Astrocyte (in vitro differentiated cells and primary cell): ENCODE results near the gene CD82. TPM values are rescaled to one million over a fixed set of nuclear protein-coding genes. Genes with fewer than 3 reads are reported as not detected.

Source experiments
- DNase-seq: peaks from one replicate; pipeline ENCODE4 v3.0.0-alpha.2; 2010; ENCODE audit warnings: low read depth
- FAIRE-seq: peaks from 2 replicates; lab custom pipeline; 2011; peaks lifted over from hg19 to GRCh38; lab: Jason Lieb, UNC
- H2AFZ ChIP-seq: 2 replicates; pipeline ENCODE4 v1.6.0; 2012; ENCODE audit warnings: low read depth, low read length, inconsistent platforms
- H3K27ac ChIP-seq: 2 replicates; pipeline ENCODE4 v1.5.1; 2011; ENCODE audit warnings: low read depth, low read length, inconsistent platforms
- H3K27me3 ChIP-seq: 2 replicates; pipeline ENCODE4 v1.6.0; 2011; ENCODE audit warnings: low read length, inconsistent platforms; ENCODE audit not compliant: insufficient read depth
- H3K36me3 ChIP-seq: 2 replicates; pipeline ENCODE4 v1.5.1; 2011; ENCODE audit warnings: low read length, inconsistent platforms; ENCODE audit not compliant: insufficient read depth
- H3K4me1 ChIP-seq: 2 replicates; pipeline ENCODE4 v1.5.1; 2011; ENCODE audit warnings: low read length, inconsistent platforms; ENCODE audit not compliant: insufficient read depth
- H3K4me2 ChIP-seq: 2 replicates; pipeline ENCODE4 v1.6.0; 2012; ENCODE audit warnings: low read length, inconsistent platforms
- H3K4me3 ChIP-seq: 2 replicates; pipeline ENCODE4 v1.5.1; 2011; ENCODE audit warnings: low read depth, mild to moderate bottlenecking, low read length, inconsistent platforms; ENCODE audit not compliant: insufficient read depth
- H3K79me2 ChIP-seq: 2 replicates; pipeline ENCODE4 v1.6.0; 2012; ENCODE audit warnings: mild to moderate bottlenecking, low read length, inconsistent platforms; ENCODE audit not compliant: insufficient read depth
- H3K9ac ChIP-seq: 2 replicates; pipeline ENCODE4 v1.6.0; 2012; ENCODE audit warnings: mild to moderate bottlenecking, low read length, inconsistent platforms
- H3K9me3 ChIP-seq: 2 replicates; pipeline ENCODE4 v1.5.1; 2012; ENCODE audit warnings: low read depth, mild to moderate bottlenecking, low read length, inconsistent platforms; ENCODE audit not compliant: insufficient read depth
- H4K20me1 ChIP-seq: 2 replicates; pipeline ENCODE4 v1.6.0; 2012; ENCODE audit warnings: low read length, inconsistent platforms; ENCODE audit not compliant: insufficient read depth
- H3K27ac Mint-ChIP-seq: one replicate; pipeline ENCODE4 v1.8.0; 2021; ENCODE audit warnings: mild to moderate bottlenecking, mixed read lengths; ENCODE audit not compliant: unreplicated experiment
- H3K27me3 Mint-ChIP-seq: one replicate; pipeline ENCODE4 v1.8.0; 2021; ENCODE audit warnings: low read depth, mixed read lengths; ENCODE audit not compliant: unreplicated experiment
- H3K36me3 Mint-ChIP-seq: one replicate; pipeline ENCODE4 v1.8.0; 2021; ENCODE audit warnings: low read depth, mixed read lengths; ENCODE audit not compliant: unreplicated experiment
- H3K4me1 Mint-ChIP-seq: one replicate; pipeline ENCODE4 v1.8.0; 2021; ENCODE audit warnings: low read depth, mixed read lengths; ENCODE audit not compliant: unreplicated experiment
- H3K4me3 Mint-ChIP-seq: one replicate; pipeline ENCODE4 v1.8.0; 2021; ENCODE audit warnings: mild to moderate bottlenecking, moderate library complexity, mixed read lengths; ENCODE audit not compliant: unreplicated experiment
- H3K9me3 Mint-ChIP-seq: one replicate; pipeline ENCODE4 v1.8.0; 2021; ENCODE audit warnings: mild to moderate bottlenecking, mixed read lengths; ENCODE audit not compliant: unreplicated experiment
- EZH2 ChIP-seq: IDR thresholded peaks from 2 replicates; pipeline ENCODE4 v1.6.1; 2012; ENCODE audit warnings: mild to moderate bottlenecking, low read length, inconsistent platforms; ENCODE audit not compliant: insufficient read depth
- total RNA-seq: library from RNA; stranded (reverse); gene quantifications from 2 replicates; pipeline ENCODE4 v1.2.1, GENCODE V29; 2021
- TF ChIP-seq, protein P1 (sequence below): IDR thresholded peaks from 2 replicates; pipeline ENCODE4 v1.5.1; 2011; ENCODE audit warnings: low read depth, mild to moderate bottlenecking, inconsistent platforms, low read length, moderate library complexity; ENCODE audit not compliant: insufficient read depth

CD82 gene
- total RNA-seq, 1 donor from 2014 or later, result 74.5 TPM

GRCh38 chr11:44590769-44591168 lies 25.3 kb downstream of the CD82 start:
- Histone ChIP-seq H3K4me2 (no peak overlapping the region), H3K36me3 (no peaks in the 10 kb centered on the region), H3K79me2 (no peaks in the 10 kb centered on the region), H3K27ac (no peak overlapping the region), H2AFZ (no peak overlapping the region), H3K27me3 (no peaks in the 10 kb centered on the region), H3K9ac (no peak overlapping the region), H4K20me1 (peaks cover 5% of the 10 kb centered on the region), H3K4me1 (no peaks in the 10 kb centered on the region), H3K4me3 (no peak overlapping the region), H3K9me3 (no peaks in the 10 kb centered on the region)
- no peak overlapping the region for H3K4me3 Mint-ChIP-seq
- TF ChIP-seq, protein P1, sequence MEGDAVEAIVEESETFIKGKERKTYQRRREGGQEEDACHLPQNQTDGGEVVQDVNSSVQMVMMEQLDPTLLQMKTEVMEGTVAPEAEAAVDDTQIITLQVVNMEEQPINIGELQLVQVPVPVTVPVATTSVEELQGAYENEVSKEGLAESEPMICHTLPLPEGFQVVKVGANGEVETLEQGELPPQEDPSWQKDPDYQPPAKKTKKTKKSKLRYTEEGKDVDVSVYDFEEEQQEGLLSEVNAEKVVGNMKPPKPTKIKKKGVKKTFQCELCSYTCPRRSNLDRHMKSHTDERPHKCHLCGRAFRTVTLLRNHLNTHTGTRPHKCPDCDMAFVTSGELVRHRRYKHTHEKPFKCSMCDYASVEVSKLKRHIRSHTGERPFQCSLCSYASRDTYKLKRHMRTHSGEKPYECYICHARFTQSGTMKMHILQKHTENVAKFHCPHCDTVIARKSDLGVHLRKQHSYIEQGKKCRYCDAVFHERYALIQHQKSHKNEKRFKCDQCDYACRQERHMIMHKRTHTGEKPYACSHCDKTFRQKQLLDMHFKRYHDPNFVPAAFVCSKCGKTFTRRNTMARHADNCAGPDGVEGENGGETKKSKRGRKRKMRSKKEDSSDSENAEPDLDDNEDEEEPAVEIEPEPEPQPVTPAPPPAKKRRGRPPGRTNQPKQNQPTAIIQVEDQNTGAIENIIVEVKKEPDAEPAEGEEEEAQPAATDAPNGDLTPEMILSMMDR, result no peak
- TF ChIP-seq EZH2, result no peak
- H3K4me1 Mint-ChIP-seq, result peaks cover 8% of the 10 kb centered on the region
- no peaks in the 10 kb centered on the region for H3K9me3 Mint-ChIP-seq
- no peak for DNase-seq
- peaks cover 15% of the 10 kb centered on the region for H3K36me3 Mint-ChIP-seq
- FAIRE-seq, result no peak
- peaks cover 3% of the 10 kb centered on the region for H3K27me3 Mint-ChIP-seq
- H3K27ac Mint-ChIP-seq, result no peak overlapping the region

DNA sequence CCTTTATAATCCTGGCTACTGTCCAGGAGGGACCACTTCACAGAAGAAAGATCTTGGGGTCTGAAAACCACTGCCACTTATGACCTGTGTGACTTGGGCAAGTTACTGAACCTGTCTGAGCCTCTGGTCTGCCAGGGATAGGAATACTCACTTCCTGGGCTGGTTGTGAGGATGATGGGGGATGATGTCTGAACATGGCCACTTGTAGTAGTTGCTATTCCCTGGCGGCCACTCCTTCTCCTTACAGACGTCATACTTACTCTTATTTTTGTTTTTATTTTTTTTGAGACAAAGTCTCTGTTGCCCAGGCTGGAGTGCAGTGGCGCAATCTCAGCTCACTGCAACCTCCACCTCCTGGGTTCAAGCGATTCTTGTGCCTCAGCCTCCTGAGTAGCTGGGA lies 26.1 kb downstream of the CD82 start:
- TF ChIP-seq, protein P1, result no peak
- no peak for TF ChIP-seq EZH2
- Histone ChIP-seq H3K79me2 (no peaks in the 10 kb centered on the region), H3K27ac (no peak overlapping the region), H3K9ac (no peak overlapping the region), H3K9me3 (no peaks in the 10 kb centered on the region), H3K4me1 (no peaks in the 10 kb centered on the region), H3K4me3 (no peak overlapping the region), H4K20me1 (peaks cover 4% of the 10 kb centered on the region), H3K4me2 (no peak overlapping the region), H2AFZ (no peak overlapping the region), H3K36me3 (no peaks in the 10 kb centered on the region), H3K27me3 (no peaks in the 10 kb centered on the region)
- Mint-ChIP-seq H3K4me1 (peaks cover 11% of the 10 kb centered on the region), H3K36me3 (peaks cover 15% of the 10 kb centered on the region), H3K4me3 (no peak overlapping the region), H3K27me3 (peaks cover 3% of the 10 kb centered on the region), H3K27ac (no peak overlapping the region), H3K9me3 (no peaks in the 10 kb centered on the region)
- DNase-seq (no peak), FAIRE-seq (no peak)

GRCh38 chr11:44592125-44592940 lies 26.9 kb downstream of the CD82 start:
- no peaks in the 10 kb centered on the region for H3K36me3 ChIP-seq
- Mint-ChIP-seq H3K36me3 (peaks cover 10% of the 10 kb centered on the region), H3K27me3 (peaks cover 3% of the 10 kb centered on the region), H3K4me3 (peak overlapping the region; percentile 40), H3K4me1 (peaks cover 18% of the 10 kb centered on the region), H3K9me3 (no peaks in the 10 kb centered on the region), H3K27ac (no peak overlapping the region)
- no peak for FAIRE-seq
- no peaks in the 10 kb centered on the region for H3K9me3 ChIP-seq
- no peaks in the 10 kb centered on the region for H3K79me2 ChIP-seq
- no peak overlapping the region for H3K9ac ChIP-seq
- H3K27ac ChIP-seq, result no peak overlapping the region
- H2AFZ ChIP-seq, result no peak overlapping the region
- no peaks in the 10 kb centered on the region for H4K20me1 ChIP-seq
- no peak overlapping the region for H3K4me2 ChIP-seq
- TF ChIP-seq, protein P1, result no peak
- no peak for TF ChIP-seq EZH2
- H3K27me3 ChIP-seq, result no peaks in the 10 kb centered on the region
- no peak for DNase-seq
- no peaks in the 10 kb centered on the region for H3K4me1 ChIP-seq
- no peak overlapping the region for H3K4me3 ChIP-seq
